ENCODE measurements around the gene SACM1L.
"Not testable (repeated sequence)": the region's sequence is repeated elsewhere in the genome, so short reads cannot be mapped to it uniquely, and the experiment has no call there.

Gene SACM1L

DNA sequence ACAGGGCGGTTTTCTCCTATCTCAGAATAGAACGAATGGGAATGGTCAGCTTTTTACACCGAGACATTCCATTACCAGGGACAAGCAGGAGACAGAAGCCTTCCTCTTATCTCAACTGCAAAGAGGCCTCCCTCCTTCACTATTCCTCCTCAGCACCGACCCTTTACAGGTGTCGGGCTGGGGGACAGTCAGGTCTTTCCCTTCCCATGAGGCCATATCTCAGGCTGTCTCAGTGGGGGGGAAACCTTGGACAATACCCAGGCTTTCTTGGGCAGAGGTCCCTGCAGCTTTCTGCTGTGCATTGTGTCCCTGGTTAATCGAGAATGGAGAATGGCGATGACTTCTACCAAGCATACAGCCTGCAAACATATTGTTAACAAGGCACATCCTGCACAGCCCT lies 67.9 kb downstream of the SACM1L start:
- not testable (repeated sequence) for H3K36me3 ChIP-seq (ENCODE audit: insufficient read depth, low read length); H3K27ac ChIP-seq (ENCODE audit: low read depth, low read length); H3K27me3 ChIP-seq (ENCODE audit: insufficient read depth, low read length); H3K4me1 ChIP-seq (ENCODE audit: control insufficient read depth, insufficient read depth, low read length, unreplicated experiment); H2AFZ ChIP-seq (ENCODE audit: low read length, unreplicated experiment); H3K79me2 ChIP-seq (ENCODE audit: control insufficient read depth, insufficient read depth, low read length, unreplicated experiment); H3K4me3 ChIP-seq (ENCODE audit: low read depth, low read length)

DNA sequence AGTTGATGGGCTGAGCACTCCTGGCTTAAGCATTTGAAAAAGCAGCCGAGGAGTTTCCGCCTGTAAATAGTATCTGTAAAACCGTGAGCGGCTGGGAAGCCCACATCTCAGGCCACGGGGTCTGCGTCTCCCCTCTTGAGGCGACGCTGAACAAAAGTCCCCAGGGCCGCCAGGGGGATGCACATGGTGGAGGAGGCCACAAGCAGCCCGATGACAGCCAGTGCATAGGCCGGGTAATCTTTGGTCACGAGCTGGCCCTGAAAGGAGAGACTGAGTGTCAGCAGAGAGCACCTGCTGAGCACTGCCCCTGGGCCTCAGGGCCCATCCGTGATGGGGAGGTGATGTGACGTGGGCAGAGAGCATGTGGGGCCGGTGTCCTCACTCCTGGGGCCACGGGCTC lies 69.7 kb downstream of the SACM1L start:
- Histone ChIP-seq H3K27me3 (ENCODE audit: insufficient read depth, low read length) (peaks cover 8% of the 10 kb centered on the region; the same call in 1 of the 2 replicates), H3K36me3 (ENCODE audit: insufficient read depth, low read length) (no peaks in the 10 kb centered on the region), H3K27ac (ENCODE audit: low read depth, low read length) (no peak overlapping the region), H3K4me3 (ENCODE audit: low read depth, low read length) (no peak overlapping the region), H2AFZ (ENCODE audit: low read length, unreplicated experiment) (no peak overlapping the region), H3K4me1 (ENCODE audit: control insufficient read depth, insufficient read depth, low read length, unreplicated experiment) (peaks cover 3% of the 10 kb centered on the region), H3K79me2 (ENCODE audit: control insufficient read depth, insufficient read depth, low read length, unreplicated experiment) (no peaks in the 10 kb centered on the region)

DNA sequence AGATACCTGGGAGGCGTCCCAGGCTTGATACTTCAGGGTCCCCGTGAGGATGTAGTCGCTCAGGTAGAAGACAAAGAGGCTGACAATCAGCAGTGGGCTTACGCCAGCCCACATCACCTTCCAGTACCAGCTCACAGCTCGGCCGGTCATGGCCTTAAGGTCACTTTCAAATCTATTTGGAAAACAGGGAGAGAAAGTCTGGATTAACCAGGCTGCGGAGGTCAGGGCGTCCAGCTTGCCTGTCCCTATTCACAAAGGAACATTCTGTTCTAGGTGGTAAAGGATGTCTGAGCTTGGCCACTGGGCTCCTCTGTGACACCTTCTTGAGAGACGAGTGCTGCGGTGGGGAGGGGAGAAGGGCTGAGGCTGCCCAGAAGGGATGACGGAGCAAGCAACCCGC lies 70.7 kb downstream of the SACM1L start:
- Histone ChIP-seq H2AFZ (ENCODE audit: low read length, unreplicated experiment) (no peak overlapping the region), H3K4me3 (ENCODE audit: low read depth, low read length) (no peak overlapping the region), H3K36me3 (ENCODE audit: insufficient read depth, low read length) (no peaks in the 10 kb centered on the region), H3K27me3 (ENCODE audit: insufficient read depth, low read length) (peaks cover 8% of the 10 kb centered on the region; the same call in 1 of the 2 replicates), H3K27ac (ENCODE audit: low read depth, low read length) (no peak overlapping the region), H3K79me2 (ENCODE audit: control insufficient read depth, insufficient read depth, low read length, unreplicated experiment) (no peaks in the 10 kb centered on the region), H3K4me1 (ENCODE audit: control insufficient read depth, insufficient read depth, low read length, unreplicated experiment) (peaks cover 3% of the 10 kb centered on the region)

DNA sequence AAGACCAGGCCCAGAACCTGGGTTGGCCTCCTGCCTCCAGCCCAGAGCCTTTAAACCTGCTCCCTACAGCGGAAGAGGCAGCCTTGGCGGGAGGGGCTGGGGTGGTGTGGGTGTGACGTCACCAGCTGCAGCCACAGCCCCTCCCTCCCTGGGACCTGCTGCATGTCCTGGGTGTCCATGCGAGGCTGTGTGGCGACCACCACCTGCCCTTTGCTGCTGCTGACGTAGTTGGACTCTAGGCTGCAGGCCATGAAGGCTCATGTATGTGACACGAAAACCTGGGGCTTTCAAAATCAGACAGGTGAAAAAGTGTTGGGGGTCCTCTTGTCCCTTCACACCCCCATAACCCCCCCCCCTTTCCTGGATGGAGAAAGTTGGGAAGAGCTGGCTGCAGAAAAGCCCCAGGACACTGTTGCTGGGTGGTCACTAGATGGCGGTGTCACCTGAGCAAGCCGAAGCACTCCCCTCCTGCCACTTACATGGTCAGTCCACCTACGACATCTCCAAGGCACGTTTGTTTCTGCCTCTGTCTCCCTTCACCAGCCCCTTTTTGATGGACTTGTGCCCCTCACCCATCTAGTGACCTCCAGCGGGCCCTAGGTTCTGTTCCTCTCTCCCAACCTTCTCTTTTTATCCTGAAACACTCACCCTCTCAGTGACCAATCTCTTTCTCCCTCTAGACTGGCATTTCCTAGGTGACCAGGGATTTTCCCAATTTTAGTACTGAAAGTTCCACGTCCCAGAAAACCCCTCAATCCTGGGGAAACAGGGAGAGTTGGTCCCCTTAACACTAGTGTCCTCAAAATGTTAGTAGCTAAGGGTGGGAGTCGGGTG lies 71.9 kb downstream of the SACM1L start:
- H2AFZ ChIP-seq (ENCODE audit: low read length, unreplicated experiment), result no peak overlapping the region
- H3K36me3 ChIP-seq (ENCODE audit: insufficient read depth, low read length), result no peaks in the 10 kb centered on the region
- no peak overlapping the region for H3K27ac ChIP-seq (ENCODE audit: low read depth, low read length)
- H3K4me1 ChIP-seq (ENCODE audit: control insufficient read depth, insufficient read depth, low read length, unreplicated experiment), result peaks cover 3% of the 10 kb centered on the region
- H3K27me3 ChIP-seq (ENCODE audit: insufficient read depth, low read length), result peaks cover 8% of the 10 kb centered on the region
- no peak overlapping the region for H3K4me3 ChIP-seq (ENCODE audit: low read depth, low read length)
- H3K79me2 ChIP-seq (ENCODE audit: control insufficient read depth, insufficient read depth, low read length, unreplicated experiment), result no peaks in the 10 kb centered on the region

DNA sequence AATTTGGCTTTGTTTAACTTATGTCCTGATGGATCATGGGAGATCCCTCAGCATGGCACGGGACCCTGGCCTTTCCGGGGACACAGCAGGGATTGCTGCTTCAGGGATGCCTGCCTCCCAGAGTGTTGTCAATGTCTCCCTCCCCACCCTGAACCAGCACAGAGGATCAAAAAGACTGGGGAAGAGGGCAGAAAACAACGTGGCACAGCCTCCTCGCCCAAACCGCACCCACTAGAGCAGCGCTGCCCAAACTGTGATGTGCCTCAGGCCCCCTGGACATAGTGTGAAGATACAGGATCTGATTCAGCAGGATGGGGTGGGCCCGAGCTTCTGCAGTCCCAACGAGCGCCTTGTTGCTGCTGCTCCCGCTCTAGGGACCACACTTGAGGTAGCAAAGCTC lies 72.6 kb downstream of the SACM1L start:
- Histone ChIP-seq H3K79me2 (ENCODE audit: control insufficient read depth, insufficient read depth, low read length, unreplicated experiment) (no peaks in the 10 kb centered on the region), H3K27me3 (ENCODE audit: insufficient read depth, low read length) (peaks cover 9% of the 10 kb centered on the region), H3K4me3 (ENCODE audit: low read depth, low read length) (no peak overlapping the region), H3K36me3 (ENCODE audit: insufficient read depth, low read length) (no peaks in the 10 kb centered on the region), H2AFZ (ENCODE audit: low read length, unreplicated experiment) (no peak overlapping the region), H3K27ac (ENCODE audit: low read depth, low read length) (no peak overlapping the region), H3K4me1 (ENCODE audit: control insufficient read depth, insufficient read depth, low read length, unreplicated experiment) (peaks cover 3% of the 10 kb centered on the region)

DNA sequence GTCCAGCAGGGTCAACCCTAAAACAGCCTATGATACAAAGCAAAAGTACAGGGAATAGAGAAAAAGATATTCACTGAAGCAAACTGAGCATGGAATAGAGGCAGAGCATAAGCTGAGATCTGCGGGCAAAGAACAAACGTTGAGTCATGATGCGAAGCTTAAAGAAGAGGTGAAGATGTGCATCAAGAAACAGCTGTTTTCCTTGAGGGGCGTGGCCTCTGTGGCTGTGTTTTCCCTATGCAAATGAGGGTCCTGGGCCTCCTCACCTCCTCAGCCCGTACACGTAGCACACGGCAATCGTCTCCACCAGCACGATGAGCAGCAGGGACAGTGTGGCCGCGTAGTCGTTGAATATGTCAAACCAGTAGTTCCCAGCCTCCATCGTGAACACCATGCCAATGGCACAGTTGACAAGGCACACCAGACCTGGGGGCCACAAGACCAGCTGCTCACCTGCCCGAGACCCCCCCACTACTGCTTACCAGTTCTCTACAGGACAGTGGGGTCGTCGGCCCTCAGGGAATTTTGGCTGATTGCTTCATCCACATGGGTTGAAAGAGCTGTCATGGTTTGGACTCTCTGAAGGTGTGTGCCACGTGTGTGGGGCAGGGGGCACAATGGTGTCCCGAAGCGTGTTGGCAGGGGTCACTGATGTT lies 73.6 kb downstream of the SACM1L start:
- H3K79me2 ChIP-seq (ENCODE audit: control insufficient read depth, insufficient read depth, low read length, unreplicated experiment), result no peaks in the 10 kb centered on the region
- peaks cover 16% of the 10 kb centered on the region for H3K27me3 ChIP-seq (ENCODE audit: insufficient read depth, low read length)
- peaks cover 3% of the 10 kb centered on the region for H3K4me1 ChIP-seq (ENCODE audit: control insufficient read depth, insufficient read depth, low read length, unreplicated experiment)
- no peak overlapping the region for H2AFZ ChIP-seq (ENCODE audit: low read length, unreplicated experiment)
- no peak overlapping the region for H3K4me3 ChIP-seq (ENCODE audit: low read depth, low read length)
- no peak overlapping the region for H3K27ac ChIP-seq (ENCODE audit: low read depth, low read length)
- H3K36me3 ChIP-seq (ENCODE audit: insufficient read depth, low read length), result no peaks in the 10 kb centered on the region

DNA sequence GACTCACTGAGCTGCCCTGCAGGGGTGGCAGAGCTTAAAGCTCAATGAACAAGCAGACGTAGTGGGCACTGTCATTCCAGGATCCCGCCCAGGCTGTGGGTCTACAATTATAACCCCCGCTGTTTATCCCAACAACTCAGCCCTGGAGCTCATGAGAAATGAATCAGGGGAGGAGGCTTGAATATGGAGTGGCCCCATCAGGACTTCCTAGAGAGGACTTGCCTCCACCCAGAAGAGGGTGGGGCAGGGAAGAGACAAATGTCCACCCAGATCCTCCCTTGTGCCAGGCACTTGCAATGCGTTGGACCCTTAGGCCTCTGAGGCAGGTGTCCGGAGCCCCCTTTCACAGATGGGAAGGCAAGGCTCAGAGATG lies 74.1 kb downstream of the SACM1L start:
- H2AFZ ChIP-seq (ENCODE audit: low read length, unreplicated experiment), result no peak overlapping the region

DNA sequence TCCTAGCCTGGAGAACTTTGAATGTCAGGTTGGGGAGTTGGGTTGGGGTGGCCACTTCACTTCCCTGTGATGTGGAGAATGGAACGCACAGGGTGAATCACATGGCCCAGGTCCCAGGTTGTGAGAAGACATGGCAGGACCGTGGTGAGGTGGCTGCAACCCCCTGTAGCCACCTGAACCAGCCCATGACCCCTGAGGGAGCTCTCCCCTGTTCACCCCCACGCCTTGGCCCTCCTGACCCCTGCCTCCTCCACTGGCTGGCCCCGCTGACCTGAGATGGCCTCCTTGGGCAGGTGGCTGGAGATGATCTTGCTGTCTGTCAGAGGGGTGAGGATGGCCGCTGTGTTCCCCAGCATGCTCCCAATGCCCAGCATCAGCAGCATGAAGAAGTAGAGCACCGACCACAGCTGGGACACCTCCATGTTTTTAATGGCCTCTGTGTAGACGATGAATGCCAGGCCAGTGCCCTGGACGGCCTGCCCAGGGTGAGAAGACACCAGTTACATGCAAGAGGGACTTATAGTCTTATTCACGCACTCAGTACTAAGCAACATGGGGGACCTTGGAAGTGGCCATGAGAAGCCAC lies 76.2 kb downstream of the SACM1L start:
- Histone ChIP-seq H3K4me1 (ENCODE audit: control insufficient read depth, insufficient read depth, low read length, unreplicated experiment) (peaks cover 3% of the 10 kb centered on the region), H3K4me3 (ENCODE audit: low read depth, low read length) (no peak overlapping the region), H3K27me3 (ENCODE audit: insufficient read depth, low read length) (peaks cover 32% of the 10 kb centered on the region), H3K79me2 (ENCODE audit: control insufficient read depth, insufficient read depth, low read length, unreplicated experiment) (no peaks in the 10 kb centered on the region), H3K36me3 (ENCODE audit: insufficient read depth, low read length) (no peaks in the 10 kb centered on the region), H2AFZ (ENCODE audit: low read length, unreplicated experiment) (no peak overlapping the region), H3K27ac (ENCODE audit: low read depth, low read length) (no peak overlapping the region)

More for the DNA sequence above, 74.1 kb downstream of the SACM1L start:
- Histone ChIP-seq H3K4me3 (ENCODE audit: low read depth, low read length) (no peak overlapping the region), H3K4me1 (ENCODE audit: control insufficient read depth, insufficient read depth, low read length, unreplicated experiment) (peaks cover 3% of the 10 kb centered on the region), H3K36me3 (ENCODE audit: insufficient read depth, low read length) (no peaks in the 10 kb centered on the region), H3K27me3 (ENCODE audit: insufficient read depth, low read length) (peaks cover 19% of the 10 kb centered on the region), H3K79me2 (ENCODE audit: control insufficient read depth, insufficient read depth, low read length, unreplicated experiment) (no peaks in the 10 kb centered on the region), H3K27ac (ENCODE audit: low read depth, low read length) (no peak overlapping the region)

DNA sequence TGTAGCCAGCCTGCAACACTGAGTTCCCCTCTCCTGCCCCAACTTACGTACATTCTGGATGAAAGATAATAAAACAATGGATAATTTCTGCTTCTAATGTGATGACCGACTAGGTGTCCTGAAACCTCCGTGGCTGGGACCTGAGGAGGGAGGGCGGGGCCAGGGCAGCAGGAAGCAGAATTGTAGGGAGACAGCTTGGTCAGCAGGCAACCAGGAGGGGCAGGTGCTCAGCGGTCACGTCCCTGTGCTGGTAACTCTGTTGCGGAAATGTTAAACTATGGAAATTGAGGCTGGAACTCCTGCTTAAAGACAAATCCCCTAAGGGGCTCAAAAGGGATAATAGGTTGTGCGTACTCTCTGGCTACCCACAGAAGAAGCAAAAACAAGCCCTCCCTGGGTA lies 76.8 kb downstream of the SACM1L start:
- Histone ChIP-seq H2AFZ (ENCODE audit: low read length, unreplicated experiment) (no peak overlapping the region), H3K27ac (ENCODE audit: low read depth, low read length) (no peak overlapping the region), H3K27me3 (ENCODE audit: insufficient read depth, low read length) (peaks cover 38% of the 10 kb centered on the region), H3K79me2 (ENCODE audit: control insufficient read depth, insufficient read depth, low read length, unreplicated experiment) (no peaks in the 10 kb centered on the region), H3K4me1 (ENCODE audit: control insufficient read depth, insufficient read depth, low read length, unreplicated experiment) (peaks cover 3% of the 10 kb centered on the region), H3K36me3 (ENCODE audit: insufficient read depth, low read length) (no peaks in the 10 kb centered on the region), H3K4me3 (ENCODE audit: low read depth, low read length) (no peak overlapping the region)

DNA sequence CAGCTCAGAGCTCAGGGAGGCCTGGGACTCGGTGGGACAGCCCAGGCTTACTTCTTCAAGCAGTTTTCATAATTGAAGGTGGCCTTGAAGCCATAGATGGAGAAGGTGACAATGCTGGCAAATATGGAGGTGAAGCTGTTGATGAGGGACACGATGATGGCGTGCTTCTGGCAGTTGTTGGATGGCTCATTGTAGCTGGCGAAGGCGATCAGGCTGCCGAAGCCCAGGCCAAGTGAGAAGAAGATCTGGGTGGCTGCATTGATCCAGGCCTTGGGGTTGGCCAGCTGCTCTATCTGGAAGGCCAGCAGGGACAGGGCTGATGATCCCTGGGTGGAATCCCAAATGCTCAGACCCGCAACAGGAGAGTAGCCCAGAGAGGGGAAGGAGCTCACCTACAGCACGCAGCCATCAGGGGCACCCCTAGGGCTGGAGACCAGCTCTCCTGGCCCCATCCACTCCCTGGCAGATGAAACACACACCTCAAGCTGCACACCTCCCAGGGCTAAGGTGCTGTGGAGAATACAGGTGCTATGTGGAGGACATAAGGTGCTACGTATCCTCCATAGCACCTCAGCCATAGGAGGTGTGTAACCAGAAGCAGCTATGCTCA lies 82.1 kb downstream of the SACM1L start:
- H3K36me3 ChIP-seq (ENCODE audit: insufficient read depth, low read length), result no peaks in the 10 kb centered on the region
- H2AFZ ChIP-seq (ENCODE audit: low read length, unreplicated experiment), result no peak overlapping the region
- H3K4me1 ChIP-seq (ENCODE audit: control insufficient read depth, insufficient read depth, low read length, unreplicated experiment), result no peaks in the 10 kb centered on the region
- no peak overlapping the region for H3K27ac ChIP-seq (ENCODE audit: low read depth, low read length)
- H3K27me3 ChIP-seq (ENCODE audit: insufficient read depth, low read length), result peaks cover 90% of the 10 kb centered on the region
- no peak overlapping the region for H3K4me3 ChIP-seq (ENCODE audit: low read depth, low read length)
- no peaks in the 10 kb centered on the region for H3K79me2 ChIP-seq (ENCODE audit: control insufficient read depth, insufficient read depth, low read length, unreplicated experiment)
